ENCODE data around the gene ACSS1.
A peak's percentile ranks its signal among the peaks of the same experiment; 100 is the strongest.

ACSS1 gene

GRCh38 chr20:25058051-25058846 lies at the start of gene ACSS1:
Gene ACSS1, minus strand, starts transcription at chr20:25058139. Its CDS starts 37 bp downstream, at chr20:25058102.
- H3K9me3 Mint-ChIP-seq: no peaks in the 10 kb centered on the region
- no peaks in the 10 kb centered on the region for H3K36me3 Mint-ChIP-seq
- H3K4me1 Mint-ChIP-seq: peaks cover 46 to 61% of the 10 kb centered on the region in 2 donors
- peak; percentile 70 for DNase-seq
- H3K27me3 Mint-ChIP-seq: no peaks in the 10 kb centered on the region
- ATAC-seq (replicated peaks): peak; percentile 66 to 72
- peak within 1 kb of the TSS; percentile 92 for H3K27ac Mint-ChIP-seq
- peak within 1 kb of the TSS; percentile 87 for H3K4me3 Mint-ChIP-seq

- ATAC-seq (replicated peaks) (no peak), DNase-seq (no peak)
- H3K9me3 Mint-ChIP-seq: peaks cover 0 to 4% of the 10 kb centered on the region in 2 donors
- no peaks in the 10 kb centered on the region for H3K36me3 Mint-ChIP-seq
- peaks cover 48 to 75% of the 10 kb centered on the region in 2 donors for H3K27me3 Mint-ChIP-seq
- no peak overlapping the region for H3K4me3 Mint-ChIP-seq
- no peak overlapping the region for H3K27ac Mint-ChIP-seq
- peaks cover 0 to 9% of the 10 kb centered on the region in 2 donors for H3K4me1 Mint-ChIP-seq
Observed at GRCh38 chr20:25103526-25103925, 45.6 kb upstream of the ACSS1 start.

- Mint-ChIP-seq H3K27ac (no peak overlapping the region), H3K4me3 (no peak overlapping the region), H3K36me3 (no peaks in the 10 kb centered on the region), H3K9me3 (peaks cover 0 to 4% of the 10 kb centered on the region in 2 donors), H3K27me3 (peaks cover 31 to 49% of the 10 kb centered on the region in 2 donors), H3K4me1 (peaks cover 2 to 9% of the 10 kb centered on the region in 2 donors)
- ATAC-seq (replicated peaks): no peak
- no peak for DNase-seq
Observed at GRCh38 chr20:25100914-25101313, 43.0 kb upstream of the ACSS1 start.

- H3K9me3 Mint-ChIP-seq: peaks cover 0 to 4% of the 10 kb centered on the region in 2 donors
- H3K4me1 Mint-ChIP-seq: peaks cover 2 to 9% of the 10 kb centered on the region in 2 donors
- H3K27me3 Mint-ChIP-seq: peaks cover 19 to 48% of the 10 kb centered on the region in 2 donors
- no peaks in the 10 kb centered on the region for H3K36me3 Mint-ChIP-seq
- H3K27ac Mint-ChIP-seq: no peak overlapping the region
- DNase-seq: no peak
- no peak overlapping the region for H3K4me3 Mint-ChIP-seq
- peak in 1 of 2 donors; percentile 11 for ATAC-seq (replicated peaks)
Observed at GRCh38 chr20:25099601-25100140, 41.7 kb upstream of the ACSS1 start.

- no peak for ATAC-seq (replicated peaks)
- Mint-ChIP-seq H3K36me3 (no peaks in the 10 kb centered on the region), H3K27ac (no peak overlapping the region), H3K4me1 (peaks cover 2 to 9% of the 10 kb centered on the region in 2 donors), H3K4me3 (no peak overlapping the region), H3K9me3 (peaks cover 0 to 4% of the 10 kb centered on the region in 2 donors), H3K27me3 (peaks cover 8 to 36% of the 10 kb centered on the region in 2 donors)
- DNase-seq: no peak
Observed at GRCh38 chr20:25097498-25097897, 39.6 kb upstream of the ACSS1 start.

- Mint-ChIP-seq H3K9me3 (no peaks in the 10 kb centered on the region), H3K36me3 (no peaks in the 10 kb centered on the region), H3K27me3 (peaks cover 49 to 73% of the 10 kb centered on the region in 2 donors), H3K4me1 (peaks cover 3 to 6% of the 10 kb centered on the region in 2 donors), H3K4me3 (no peak overlapping the region), H3K27ac (no peak overlapping the region)
- ATAC-seq (replicated peaks) (peak; percentile 80 to 84), DNase-seq (no peak)
Observed at GRCh38 chr20:25090492-25091429, 32.8 kb upstream of the ACSS1 start.

- no peak for DNase-seq
- H3K36me3 Mint-ChIP-seq: no peaks in the 10 kb centered on the region
- H3K4me3 Mint-ChIP-seq: no peak overlapping the region
- H3K27me3 Mint-ChIP-seq: peaks cover 58 to 73% of the 10 kb centered on the region in 2 donors
- peaks cover 3 to 6% of the 10 kb centered on the region in 2 donors for H3K4me1 Mint-ChIP-seq
- no peaks in the 10 kb centered on the region for H3K9me3 Mint-ChIP-seq
- ATAC-seq (replicated peaks): no peak
- H3K27ac Mint-ChIP-seq: no peak overlapping the region
Observed at GRCh38 chr20:25089662-25090061, 31.7 kb upstream of the ACSS1 start.

GRCh38 chr20:25089096-25089495 lies 31.2 kb upstream of the ACSS1 start:
- no peaks in the 10 kb centered on the region for H3K36me3 Mint-ChIP-seq
- ATAC-seq (replicated peaks) (no peak), DNase-seq (no peak)
- no peak overlapping the region for H3K4me3 Mint-ChIP-seq
- H3K9me3 Mint-ChIP-seq: no peaks in the 10 kb centered on the region
- no peak overlapping the region for H3K27ac Mint-ChIP-seq
- peaks cover 3 to 6% of the 10 kb centered on the region in 2 donors for H3K4me1 Mint-ChIP-seq
- peaks cover 62 to 79% of the 10 kb centered on the region in 2 donors for H3K27me3 Mint-ChIP-seq

- H3K36me3 Mint-ChIP-seq: no peaks in the 10 kb centered on the region
- DNase-seq (no peak), ATAC-seq (replicated peaks) (no peak)
- no peak overlapping the region for H3K4me3 Mint-ChIP-seq
- no peaks in the 10 kb centered on the region for H3K9me3 Mint-ChIP-seq
- H3K4me1 Mint-ChIP-seq: peaks cover 8 to 14% of the 10 kb centered on the region in 2 donors
- no peak overlapping the region for H3K27ac Mint-ChIP-seq
- peaks cover 70 to 84% of the 10 kb centered on the region in 2 donors for H3K27me3 Mint-ChIP-seq
Observed at GRCh38 chr20:25088267-25088666, 30.3 kb upstream of the ACSS1 start.

- Mint-ChIP-seq H3K4me1 (peaks cover 12 to 20% of the 10 kb centered on the region in 2 donors), H3K36me3 (no peaks in the 10 kb centered on the region), H3K4me3 (no peak overlapping the region), H3K9me3 (no peaks in the 10 kb centered on the region), H3K27me3 (peaks cover 71 to 88% of the 10 kb centered on the region in 2 donors), H3K27ac (no peak overlapping the region)
- ATAC-seq (replicated peaks): no peak
- DNase-seq: no peak
Observed at GRCh38 chr20:25087186-25087929, 29.4 kb upstream of the ACSS1 start.

GRCh38 chr20:25085756-25086495 lies 28.0 kb upstream of the ACSS1 start:
- H3K9me3 Mint-ChIP-seq: no peaks in the 10 kb centered on the region
- peaks cover 12 to 25% of the 10 kb centered on the region in 2 donors for H3K4me1 Mint-ChIP-seq
- no peaks in the 10 kb centered on the region for H3K36me3 Mint-ChIP-seq
- no peak for DNase-seq
- no peak overlapping the region for H3K4me3 Mint-ChIP-seq
- peaks cover 66 to 86% of the 10 kb centered on the region in 2 donors for H3K27me3 Mint-ChIP-seq
- ATAC-seq (replicated peaks): no peak
- peak overlapping the region; percentile 65 for H3K27ac Mint-ChIP-seq

- H3K27me3 Mint-ChIP-seq: peaks cover 65 to 82% of the 10 kb centered on the region in 2 donors
- ATAC-seq (replicated peaks) (peak in 1 of 2 donors; percentile 16), DNase-seq (no peak)
- H3K27ac Mint-ChIP-seq: peak overlapping the region; percentile 59
- peaks cover 9 to 22% of the 10 kb centered on the region in 2 donors for H3K4me1 Mint-ChIP-seq
- no peaks in the 10 kb centered on the region for H3K36me3 Mint-ChIP-seq
- H3K9me3 Mint-ChIP-seq: peaks cover 0 to 1% of the 10 kb centered on the region in 2 donors
- no peak overlapping the region for H3K4me3 Mint-ChIP-seq
Observed at GRCh38 chr20:25084626-25085187, 26.8 kb upstream of the ACSS1 start.

Measured in stimulated activated naive B cell treated with anti-CD40 and anti-IgM and Interleukin-4, amounts not matched to agents 10 μg/mL and 1 μg/mL and 100 μg/mL, for 72 hours (primary cell).